ENCODE data around the gene TNFSF8. TPM values are rescaled to one million over a fixed set of nuclear protein-coding genes. Genes with fewer than 3 reads are reported as not detected.

The TNFSF8 gene
- total and polyA plus RNA-seq, 7 donors = 0.07 to 1.6 (median 0.45) TPM

- intact Hi-C loops (cut with DNase I) = no loop called here
- Histone ChIP-seq H3K4me3 (no peak overlapping the region), H3K4me1 (no peaks in the 10 kb centered on the region), H3K27ac (no peak overlapping the region), H3K36me3 (ENCODE audit: insufficient read depth in 1 of 2, low read depth in 1 of 2) (no peaks in the 10 kb centered on the region), H3K9me3 (no peaks in the 10 kb centered on the region), H3K27me3 (ENCODE audit: insufficient read depth in 3 of 3, low read length in 2 of 3) (no peaks in the 10 kb centered on the region)
- 89 to 93% (median 91%) methylated on average over 4 of the region's 4 CpGs for WGBS, 3 donors
- DNase-seq (no peak), ATAC-seq (no peak)
- no peak for TF ChIP-seq CTCF (IDR thresholded peaks at IDR 0.05)
Measured at GRCh38 chr9:114878879-114879564, 51.4 kb downstream of the TNFSF8 start.

- H3K4me3 ChIP-seq = no peak overlapping the region
- H3K36me3 ChIP-seq (ENCODE audit: insufficient read depth in 1 of 2, low read depth in 1 of 2) = no peaks in the 10 kb centered on the region
- ATAC-seq (no peak), DNase-seq (no peak)
- H3K9me3 ChIP-seq = peaks cover 4% of the 10 kb centered on the region
- WGBS, 3 donors = 53 to 65% (median 59%) methylated on average over 3 of the region's 3 CpGs
- no peak for TF ChIP-seq CTCF (IDR thresholded peaks at IDR 0.05)
- no peaks in the 10 kb centered on the region for H3K4me1 ChIP-seq
- H3K27ac ChIP-seq = no peak overlapping the region
- no peaks in the 10 kb centered on the region for H3K27me3 ChIP-seq (ENCODE audit: insufficient read depth in 3 of 3, low read length in 2 of 3)
- intact Hi-C loops (cut with DNase I) = no loop called here
Measured at GRCh38 chr9:114869845-114870244, 60.5 kb downstream of the TNFSF8 start.

- H3K9me3 ChIP-seq = peaks cover 4% of the 10 kb centered on the region
- WGBS, 3 donors = 89 to 97% (median 94%) methylated on average over 5 of the region's 5 CpGs
- ATAC-seq (no peak), DNase-seq (no peak)
- no peaks in the 10 kb centered on the region for H3K36me3 ChIP-seq (ENCODE audit: insufficient read depth in 1 of 2, low read depth in 1 of 2)
- no peaks in the 10 kb centered on the region for H3K27me3 ChIP-seq (ENCODE audit: insufficient read depth in 3 of 3, low read length in 2 of 3)
- H3K4me1 ChIP-seq = no peaks in the 10 kb centered on the region
- no peak for TF ChIP-seq CTCF (IDR thresholded peaks at IDR 0.05)
- no peak overlapping the region for H3K4me3 ChIP-seq
- intact Hi-C loops (cut with DNase I) = no loop called here
- H3K27ac ChIP-seq = no peak overlapping the region
Measured at GRCh38 chr9:114869378-114869777, 61.0 kb downstream of the TNFSF8 start.

GRCh38 chr9:114867327-114867726 is 63.1 kb downstream of the TNFSF8 start:
- no peak overlapping the region for H3K27ac ChIP-seq

More at GRCh38 chr9:114867327-114867726, 63.1 kb downstream of the TNFSF8 start:
- no peak overlapping the region for H3K4me3 ChIP-seq
- no peaks in the 10 kb centered on the region for H3K36me3 ChIP-seq (ENCODE audit: insufficient read depth in 1 of 2, low read depth in 1 of 2)
- 79 to 83% (median 82%) methylated on average over 5 of the region's 5 CpGs for WGBS, 3 donors
- H3K27me3 ChIP-seq (ENCODE audit: insufficient read depth in 3 of 3, low read length in 2 of 3) = no peaks in the 10 kb centered on the region
- TF ChIP-seq CTCF (IDR thresholded peaks at IDR 0.05) = no peak
- intact Hi-C loops (cut with DNase I) = no loop called here
- no peaks in the 10 kb centered on the region for H3K4me1 ChIP-seq
- DNase-seq (no peak), ATAC-seq (no peak)
- H3K9me3 ChIP-seq = peaks cover 4% of the 10 kb centered on the region

All from psoas muscle (tissue), 8 donors.